SK-N-MC (cell line): ENCODE results near the gene UBQLN4.

ENCODE experiments used
- EZH2 ChIP-seq: fragments of 200-600 bp; sonication (generic); IDR thresholded peaks from one replicate; pipeline ENCODE4 v1.6.1; 2017; ENCODE audit warnings: antibody characterized with exemption
- FOXP2 ChIP-seq: optimal IDR thresholded peaks from 2 replicates; pipeline ENCODE3; 2011; ENCODE audit warnings: mild to moderate bottlenecking, moderate library complexity; ENCODE audit not compliant: insufficient read depth; ENCODE audit errors: extremely low read length, control extremely low read depth
- POLR2AphosphoS5 ChIP-seq: IDR thresholded peaks from 2 replicates; pipeline ENCODE4 v1.6.1; 2012; ENCODE audit warnings: mild to moderate bottlenecking, low read depth, low read length, borderline replicate concordance

- TF ChIP-seq POLR2AphosphoS5 (peak; percentile 78), EZH2 (no peak), FOXP2 (no peak)
Observed at GRCh38 chr1:156082309-156083091, 28.9 kb upstream of the UBQLN4 start, which contains the start of gene MEX3A.
